Erythroblast (primary cell): ENCODE results near the gene MCM5.

Source experiments
- GATA1 ChIP-seq: IDR thresholded peaks from 2 replicates; pipeline ENCODE4 v1.6.1; 2011; ENCODE audit warnings: low read depth, mild to moderate bottlenecking, control low read depth, low read length, moderate library complexity
- POLR2A ChIP-seq: IDR thresholded peaks from 2 replicates; pipeline ENCODE4 v1.6.1; 2011; ENCODE audit warnings: mild to moderate bottlenecking, low read length

DNA sequence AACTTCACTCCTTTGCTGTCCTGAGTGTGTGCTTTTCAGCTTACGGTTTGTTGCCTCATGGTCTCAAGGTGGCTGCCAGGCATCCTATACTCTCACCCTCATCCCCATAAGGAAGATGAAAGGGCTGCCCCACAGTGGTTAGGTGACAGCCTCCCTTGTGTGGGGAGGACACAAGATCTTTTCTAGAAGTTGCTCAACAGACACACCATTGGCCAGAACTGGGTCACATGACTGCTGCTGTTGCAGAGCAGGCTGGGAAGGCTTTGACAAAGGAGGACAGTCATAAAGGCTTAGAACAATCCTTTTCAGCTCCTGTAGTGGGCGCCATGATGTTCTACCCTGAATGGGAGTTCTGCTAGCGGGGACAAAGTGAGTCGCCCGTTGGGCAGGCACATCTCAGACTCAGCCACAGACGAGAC, 71.0 kb downstream of the MCM5 start:
- no peak for TF ChIP-seq POLR2A
- TF ChIP-seq GATA1, result no peak
